ENCODE results near the gene IRAK4. TPM values are rescaled to one million over a fixed set of nuclear protein-coding genes. Genes with fewer than 3 reads are reported as not detected.
A peak's percentile ranks its signal among the peaks of the same experiment; 100 is the strongest.

IRAK4 gene
- total RNA-seq, 1 donor from 2014 or later, result 14.4 TPM

GRCh38 chr12:43776498-43776897 lies 17.7 kb downstream of the IRAK4 start:
- DNase-seq, result no peak

GRCh38 chr12:43786899-43787693 lies 28.3 kb downstream of the IRAK4 start:
- DNase-seq, result no peak

DNA sequence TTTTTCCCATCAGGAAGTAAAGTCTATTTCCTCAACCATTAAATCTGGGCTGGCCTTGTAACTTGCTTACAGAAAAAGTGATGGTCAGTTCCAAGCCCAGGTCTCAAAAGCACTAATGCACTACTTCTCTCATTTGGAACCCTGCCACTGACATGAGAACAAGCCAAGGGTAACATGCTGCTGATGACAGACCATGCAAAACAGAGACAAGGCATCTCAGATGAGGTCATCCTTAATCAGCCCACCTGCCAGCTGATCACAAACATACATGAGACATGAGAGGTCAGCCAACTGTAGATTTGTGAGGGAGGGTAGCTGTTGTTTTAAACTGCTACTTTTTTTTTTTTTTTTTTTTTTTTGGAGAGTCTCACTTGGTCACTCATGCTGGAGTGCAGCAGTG lies 31.2 kb downstream of the IRAK4 start:
- DNase-seq, result peak; percentile 23

GRCh38 chr12:43795716-43796280 lies 37.0 kb downstream of the IRAK4 start:
- no peak for DNase-seq

GRCh38 chr12:43797561-43798217 lies 38.9 kb downstream of the IRAK4 start:
- DNase-seq, result no peak

DNA sequence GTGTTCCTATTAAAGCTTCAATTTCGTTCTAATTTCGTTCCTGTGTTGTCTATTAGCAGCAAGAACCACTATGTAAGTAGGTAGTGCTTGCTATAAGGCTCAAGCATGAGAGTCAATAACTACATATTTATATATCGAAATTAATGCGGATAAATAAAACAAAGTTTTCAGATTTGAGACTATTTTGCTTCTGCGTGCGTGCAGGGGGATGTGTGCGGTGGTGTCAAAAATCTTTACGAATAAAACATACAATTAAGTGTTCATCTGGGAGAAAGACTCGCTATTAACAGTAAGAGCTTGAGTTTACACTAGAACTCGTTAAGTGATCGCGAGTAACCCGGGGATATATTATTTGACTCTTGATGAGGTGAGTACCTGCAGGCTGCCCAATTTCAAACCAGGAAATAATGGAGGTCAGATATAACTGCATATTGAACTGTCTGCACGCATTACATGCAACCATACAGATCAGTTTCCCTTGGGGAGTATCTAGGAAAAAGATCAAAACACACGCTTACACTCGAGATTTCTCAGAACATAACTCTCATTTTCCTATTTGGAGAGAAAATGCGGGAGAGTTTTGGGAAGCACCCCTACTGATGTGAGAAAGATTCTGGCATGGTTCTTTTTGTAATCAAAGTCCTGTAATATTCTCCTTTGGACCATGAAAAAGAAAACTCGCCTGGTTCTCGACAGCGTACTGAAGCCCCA lies 46.6 kb downstream of the IRAK4 start:
- no peak for DNase-seq

GRCh38 chr12:43805860-43806736 lies 47.3 kb downstream of the IRAK4 start, which contains the start of gene TWF1:
TSS of gene TWF1 (minus strand) at chr12:43806317. CDS start at chr12:43806245, 72 bp downstream.
- DNase-seq, result peak; percentile 82

- no peak for DNase-seq
These were observed 48.0 kb downstream of the IRAK4 start for GRCh38 chr12:43806737-43807072.

DNA sequence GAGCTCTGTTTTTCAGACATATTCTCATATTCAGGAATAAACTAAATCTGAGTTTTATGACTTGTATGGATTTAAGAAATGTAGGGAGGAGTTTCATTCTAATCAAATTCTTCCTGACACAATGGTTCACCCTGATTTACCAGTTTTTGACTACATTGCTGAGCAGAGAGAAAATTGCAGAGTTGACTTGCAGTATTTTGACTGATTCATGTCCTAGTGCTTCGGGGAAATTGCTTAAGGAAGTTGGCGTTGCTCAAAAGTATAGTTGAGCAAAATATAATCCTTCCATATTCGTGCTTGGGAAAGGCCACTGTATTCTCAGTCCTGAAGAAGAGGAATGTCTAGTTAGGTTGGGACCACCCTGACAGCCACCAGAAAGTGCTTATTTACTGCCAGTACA lies 48.6 kb downstream of the IRAK4 start:
- no peak for DNase-seq

DNA sequence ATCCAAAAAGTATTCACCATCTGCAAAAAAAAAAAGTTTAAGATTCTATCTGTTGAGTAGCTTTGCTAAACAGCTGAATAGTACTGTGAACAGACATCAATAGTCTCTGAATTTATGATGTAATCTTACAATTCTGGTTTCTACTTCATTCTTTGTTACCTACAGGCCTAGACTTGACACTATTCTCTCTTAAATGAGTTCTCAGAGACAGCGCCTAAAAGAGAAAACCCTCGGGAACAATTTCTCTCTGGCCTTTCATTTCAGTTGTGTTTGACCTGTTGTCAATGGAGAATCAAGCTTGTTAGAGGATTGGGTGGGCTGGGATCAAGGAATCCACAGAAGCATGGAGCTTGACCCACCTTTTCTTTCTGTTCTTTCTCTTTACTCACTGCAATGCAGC lies 53.3 kb downstream of the IRAK4 start:
- DNase-seq, result no peak

DNA sequence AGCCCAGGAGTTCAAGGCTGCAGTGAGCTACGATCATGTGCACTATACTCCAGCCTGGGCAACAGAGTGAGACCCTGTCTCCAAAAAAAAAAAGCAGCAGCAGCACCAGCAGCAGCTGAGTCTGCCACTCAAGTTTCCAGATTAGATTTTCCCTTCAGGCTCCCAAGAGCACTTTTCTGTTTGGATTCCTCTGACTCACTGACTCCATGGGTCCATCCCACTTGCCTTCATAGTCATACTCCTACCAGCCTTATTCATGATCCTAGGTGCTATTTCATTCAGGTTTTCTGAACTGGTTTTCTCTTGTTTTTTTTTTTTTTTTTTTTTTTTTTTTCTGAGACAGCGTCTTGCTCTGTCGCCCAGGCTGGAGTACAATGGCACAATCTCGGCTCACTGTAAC lies 54.2 kb downstream of the IRAK4 start:
- DNase-seq, result no peak

DNA sequence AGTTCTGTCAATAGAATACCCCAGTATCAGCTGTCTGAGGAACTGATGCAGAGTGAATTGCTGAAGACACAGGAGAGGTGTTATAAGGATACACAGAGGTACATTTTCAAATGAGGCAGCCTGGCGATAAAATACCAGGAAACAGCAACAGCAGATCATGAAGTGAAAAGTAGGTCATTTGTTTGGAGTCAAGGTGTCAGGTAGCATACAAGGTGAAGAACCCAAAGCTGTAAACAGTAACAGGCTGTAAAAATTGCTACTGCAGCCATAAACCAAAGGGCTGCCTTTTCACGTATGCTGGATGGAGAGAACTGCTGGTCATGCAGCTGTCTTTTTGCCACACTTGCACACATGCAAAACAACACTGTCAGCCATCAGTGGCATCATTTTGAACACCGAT lies 56.7 kb downstream of the IRAK4 start:
- DNase-seq, result no peak

GRCh38 chr12:43816168-43816567 lies 57.4 kb downstream of the IRAK4 start:
- no peak for DNase-seq

DNA sequence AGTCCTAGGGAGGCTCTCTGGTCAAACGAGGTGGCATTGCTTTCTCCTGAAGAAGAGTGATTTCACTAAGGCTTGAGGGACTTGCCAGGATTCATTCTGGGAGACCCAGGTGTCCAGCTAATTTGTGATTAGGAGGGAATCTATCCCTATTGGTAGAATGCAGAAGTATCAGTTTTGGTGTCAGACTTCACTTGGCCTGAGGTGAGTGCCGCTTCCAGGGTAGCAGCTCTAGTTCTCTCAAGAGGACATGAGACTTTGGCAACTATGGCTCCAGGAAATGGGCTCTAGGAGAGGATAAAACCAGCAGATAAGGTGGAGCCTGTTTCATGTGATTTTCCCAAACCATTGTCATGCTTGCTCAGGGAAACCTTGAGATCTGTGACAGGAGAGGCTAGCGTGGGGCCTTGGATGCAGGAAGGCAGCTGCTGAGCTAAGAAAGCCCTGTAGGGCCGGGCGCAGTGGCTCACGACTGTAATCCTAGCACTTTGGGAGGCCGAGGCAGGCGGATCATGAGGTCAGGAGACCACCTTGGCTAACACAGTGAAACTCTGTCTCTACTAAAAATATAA lies 65.5 kb downstream of the IRAK4 start:
- no peak for DNase-seq

DNA sequence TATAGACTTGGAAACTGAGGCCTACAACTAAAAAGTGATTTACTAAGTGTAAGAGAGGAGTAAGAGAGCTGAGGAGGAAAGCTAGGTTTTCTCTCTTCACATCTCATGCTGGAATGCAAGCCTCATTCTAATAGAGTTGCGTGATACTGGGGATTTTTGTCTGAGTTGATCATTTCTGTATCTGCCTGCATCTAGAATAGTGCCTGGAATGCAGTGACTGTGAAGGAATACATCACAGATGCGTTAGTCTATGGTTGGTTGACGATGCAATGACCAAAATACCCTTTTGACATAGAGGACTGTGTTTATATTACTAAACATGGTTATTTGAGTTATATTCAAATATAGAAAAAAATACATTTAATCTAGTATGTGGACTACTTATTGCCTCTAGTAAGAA lies 67.9 kb downstream of the IRAK4 start:
- DNase-seq, result no peak

GRCh38 chr12:43827093-43827492 lies 68.3 kb downstream of the IRAK4 start:
- DNase-seq, result no peak

DNA sequence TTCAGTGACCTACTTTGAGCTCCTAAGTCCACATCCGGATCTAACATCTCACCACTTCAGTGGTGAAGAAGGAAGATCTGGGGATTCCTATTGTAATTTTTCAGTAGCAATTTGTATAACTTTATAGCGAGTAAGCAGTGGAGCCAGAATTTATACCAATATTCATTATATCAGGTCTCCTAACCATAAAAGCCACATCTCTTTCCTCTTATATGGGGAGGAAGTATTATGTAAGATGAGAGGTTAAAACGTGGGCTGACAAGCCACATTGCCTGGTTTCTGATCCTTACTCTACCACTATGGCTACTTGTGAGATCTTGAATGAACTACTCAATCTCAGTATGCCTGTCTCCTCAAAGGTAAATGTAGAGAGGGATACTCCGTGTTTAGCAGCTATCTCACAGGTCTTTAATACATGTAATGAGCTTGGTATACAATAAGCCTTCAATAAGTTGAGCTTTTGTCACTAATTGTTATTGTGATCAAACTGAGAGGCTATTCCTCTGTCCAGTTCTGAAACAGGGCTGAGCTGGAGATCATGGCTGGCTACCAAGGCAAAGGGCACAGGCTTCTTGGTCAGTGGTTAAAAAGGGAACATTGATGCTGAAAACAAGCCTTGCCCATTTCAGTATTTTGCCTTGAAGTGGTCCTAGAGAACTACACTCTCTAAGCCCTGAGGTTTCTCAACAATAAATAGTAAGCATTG lies 73.9 kb downstream of the IRAK4 start:
- DNase-seq, result no peak

DNA sequence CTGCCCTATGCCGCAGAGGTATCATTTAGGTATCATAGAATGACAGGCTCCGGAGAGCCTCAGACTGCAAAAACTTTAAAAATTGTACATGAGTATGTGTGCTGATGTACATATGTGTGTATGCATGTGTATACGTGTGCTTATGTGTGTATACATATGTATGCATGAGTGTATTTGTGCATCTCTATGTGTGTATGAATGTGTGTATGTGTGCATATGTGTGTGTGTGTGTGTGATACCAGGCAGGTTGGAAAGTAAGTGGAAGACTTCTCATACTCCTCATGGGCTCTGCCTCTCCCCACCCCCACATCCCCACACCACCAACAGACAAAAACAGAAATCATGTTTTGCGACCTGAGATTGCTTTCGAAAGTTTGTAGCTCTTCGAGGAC lies 76.5 kb downstream of the IRAK4 start:
- DNase-seq, result no peak

DNA sequence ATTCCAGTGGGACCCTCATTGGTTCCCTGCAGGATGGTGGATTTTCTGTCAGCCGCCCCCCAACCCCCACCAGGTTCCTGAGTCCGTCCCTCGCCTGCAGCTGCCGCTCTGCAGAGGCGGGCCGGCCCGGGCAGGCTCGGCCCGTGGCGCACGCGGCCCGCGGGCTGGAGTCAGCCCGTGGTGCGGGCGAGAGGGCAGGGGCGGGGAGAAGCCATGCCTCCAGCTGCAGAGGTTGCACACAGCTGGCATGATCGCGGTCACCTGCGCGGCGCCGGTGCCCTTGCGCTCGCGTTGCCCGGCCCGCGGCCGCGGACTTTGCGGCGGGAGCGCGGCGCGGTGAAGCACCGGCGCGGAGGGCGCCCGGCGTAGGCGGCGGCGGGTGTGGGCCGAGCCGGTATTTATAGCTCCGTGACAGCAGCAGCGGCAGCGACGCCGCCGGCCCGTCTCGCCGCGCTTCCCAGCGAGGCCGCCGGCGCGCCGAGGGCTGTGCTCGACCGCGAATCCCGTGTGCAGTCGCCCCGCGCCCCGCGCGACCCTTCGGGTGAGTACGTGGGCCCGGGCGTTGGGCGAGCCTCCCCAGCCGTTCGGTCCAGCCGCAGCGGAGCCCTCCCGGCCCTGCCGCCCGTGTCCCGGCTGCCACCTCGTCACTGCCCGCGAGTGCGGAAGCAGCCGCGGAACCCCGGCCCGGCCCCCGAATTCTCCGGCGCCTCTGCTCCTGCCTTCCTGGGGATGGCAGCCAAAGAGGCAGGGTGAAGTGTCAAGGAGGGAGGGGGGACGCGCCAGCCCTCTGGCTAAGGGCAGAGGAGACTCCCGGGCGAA lies 77.1 kb downstream of the IRAK4 start, which contains the start of gene TMEM117:
Gene TMEM117 (plus strand): TSS at position 426 of the 819 bp plus-strand sequence.
- DNase-seq, result peak; percentile 42

GRCh38 chr12:43836475-43836989 lies 77.8 kb downstream of the IRAK4 start:
- peak; percentile 42 for DNase-seq

All from skin of body (tissue), 2 donors.